BLaER1 treated with 17β-estradiol and CSF1 and Interleukin-3, amounts not matched to agents 10 nM and 100 nM (cell line): ENCODE results near the gene LCN1.
"Not testable (repeated sequence)": the region's sequence is repeated elsewhere in the genome, so short reads cannot be mapped to it uniquely, and the experiment has no call there.

Experiments used
- H3K27ac ChIP-seq, 11 experiments: shearing (Covaris generic); formaldehyde crosslinking; 2 replicates each; pipeline ENCODE4 v1.8.1; 2022
- H3K27me3 ChIP-seq, 11 experiments: shearing (Covaris generic); formaldehyde crosslinking; 2 replicates each; pipeline ENCODE4 v1.8.1; 2022
- H3K36me3 ChIP-seq, 11 experiments: shearing (Covaris generic); formaldehyde crosslinking; 2 replicates each; pipeline ENCODE4 v1.8.1; 2022
- H3K4me1 ChIP-seq, 10 experiments: shearing (Covaris generic); formaldehyde crosslinking; 2 replicates each; pipeline ENCODE4 v1.8.1; 2022
- H3K4me2 ChIP-seq, 11 experiments: shearing (Covaris generic); formaldehyde crosslinking; 2 replicates each; pipeline ENCODE4 v1.8.1; 2022
- H3K4me3 ChIP-seq, 10 experiments: shearing (Covaris generic); formaldehyde crosslinking; 2 replicates each; pipeline ENCODE4 v1.8.1; 2022
- H3K9ac ChIP-seq, 11 experiments: shearing (Covaris generic); formaldehyde crosslinking; 2 replicates each; pipeline ENCODE4 v1.8.1; 2022
- H3K9me3 ChIP-seq, 11 experiments: shearing (Covaris generic); formaldehyde crosslinking; replicated peaks in 1 of 11; 2 replicates each; pipeline ENCODE4 v1.8.1; 2022
- H4K20me1 ChIP-seq, 11 experiments: shearing (Covaris generic); formaldehyde crosslinking; 2 replicates each; pipeline ENCODE4 v1.8.1; 2022
- Cebpa-rat ChIP-seq, 11 experiments: shearing (Covaris generic); IDR thresholded peaks; 2 replicates each; pipeline ENCODE4 v1.8.1; 2022

The LCN1 gene

DNA sequence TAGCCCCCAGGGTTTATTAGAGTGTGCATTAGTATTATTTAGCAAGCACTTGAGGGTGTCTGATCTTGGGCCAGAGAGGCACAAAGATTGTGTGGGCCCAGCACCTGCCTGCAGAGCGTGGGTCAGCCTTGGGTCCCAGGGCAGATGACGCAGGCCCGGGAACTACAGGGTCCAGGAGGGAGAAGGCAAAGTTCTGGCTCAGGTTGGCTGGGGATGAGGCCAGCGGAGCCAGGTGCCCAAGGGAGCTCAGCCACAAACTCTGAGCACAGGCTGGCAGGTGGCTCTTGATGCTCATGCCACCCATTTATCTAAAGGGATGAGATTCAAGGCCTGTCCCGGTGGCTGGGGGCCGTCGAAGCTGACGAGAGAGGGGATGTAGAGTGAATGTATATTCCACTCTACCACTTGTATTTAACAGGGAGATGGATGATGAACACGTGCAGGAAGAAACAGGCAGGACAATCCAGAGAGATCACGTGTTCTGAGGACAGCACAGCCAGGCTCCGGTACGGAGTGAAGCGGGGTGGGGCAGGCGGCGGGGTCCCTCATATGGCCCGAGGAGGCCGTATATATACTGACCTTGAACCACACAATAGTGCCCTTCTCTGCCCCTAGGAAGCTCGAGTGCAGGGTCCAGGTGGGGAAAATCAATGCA is 23.9 kb downstream of the LCN1 start:
- no peak overlapping the region for H3K4me2 ChIP-seq
- no peak overlapping the region for H3K27ac ChIP-seq
- H3K9me3 ChIP-seq = no peaks in the 10 kb centered on the region
- H3K4me3 ChIP-seq = no peak overlapping the region
- peaks cover 0 to 2% (median 0%) of the 10 kb centered on the region in 11 experiments; a peak in 1 of 22 replicates for H4K20me1 ChIP-seq
- no peak overlapping the region for H3K9ac ChIP-seq
- H3K4me1 ChIP-seq = peaks cover 0 to 11% (median 7%) of the 10 kb centered on the region in 10 experiments; a peak in 11 of 20 replicates
- H3K36me3 ChIP-seq = no peaks in the 10 kb centered on the region
- no peaks in the 10 kb centered on the region for H3K27me3 ChIP-seq
- no peak for TF ChIP-seq Cebpa-rat (IDR thresholded peaks at IDR 0.05)

DNA sequence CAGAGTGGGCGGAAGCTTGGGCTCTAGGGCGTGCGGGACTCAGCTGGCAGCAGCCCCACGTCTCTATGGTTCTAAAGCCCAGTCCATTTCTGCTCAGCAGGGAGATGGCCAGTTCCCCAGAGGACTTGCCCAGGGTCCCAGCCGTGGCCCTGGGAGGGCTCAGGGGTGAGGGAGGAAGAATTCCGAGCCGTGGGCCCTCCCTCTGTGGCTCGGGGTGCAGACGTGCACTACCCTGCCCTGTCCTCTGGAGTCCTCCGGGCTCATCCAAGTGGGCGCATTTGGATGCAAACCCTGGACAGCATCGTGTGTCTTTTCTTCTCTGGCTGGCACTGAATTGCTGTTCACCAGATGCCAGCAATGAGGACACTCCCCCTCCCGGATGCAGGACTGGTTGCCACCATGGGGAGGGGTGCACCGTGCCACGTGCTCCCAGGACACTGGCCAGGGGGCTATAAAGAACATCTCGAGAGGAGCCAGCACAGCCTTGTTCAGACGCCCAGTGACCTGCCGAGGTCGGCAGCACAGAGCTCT is 24.5 kb downstream of the LCN1 start, which contains the start of gene OBP2A:
OBP2A (plus strand) TSS at position 481 of the 531 bp plus-strand sequence. CDS start 55 bp downstream, outside the sequence.
- H3K4me3 ChIP-seq, H3K9me3 ChIP-seq, H4K20me1 ChIP-seq, H3K27ac ChIP-seq, H3K9ac ChIP-seq, H3K36me3 ChIP-seq, H3K4me2 ChIP-seq, H3K27me3 ChIP-seq: not testable (repeated sequence)
- peaks cover 3 to 11% (median 7%) of the 10 kb centered on the region in 10 experiments; a peak in 19 of 20 replicates for H3K4me1 ChIP-seq

DNA sequence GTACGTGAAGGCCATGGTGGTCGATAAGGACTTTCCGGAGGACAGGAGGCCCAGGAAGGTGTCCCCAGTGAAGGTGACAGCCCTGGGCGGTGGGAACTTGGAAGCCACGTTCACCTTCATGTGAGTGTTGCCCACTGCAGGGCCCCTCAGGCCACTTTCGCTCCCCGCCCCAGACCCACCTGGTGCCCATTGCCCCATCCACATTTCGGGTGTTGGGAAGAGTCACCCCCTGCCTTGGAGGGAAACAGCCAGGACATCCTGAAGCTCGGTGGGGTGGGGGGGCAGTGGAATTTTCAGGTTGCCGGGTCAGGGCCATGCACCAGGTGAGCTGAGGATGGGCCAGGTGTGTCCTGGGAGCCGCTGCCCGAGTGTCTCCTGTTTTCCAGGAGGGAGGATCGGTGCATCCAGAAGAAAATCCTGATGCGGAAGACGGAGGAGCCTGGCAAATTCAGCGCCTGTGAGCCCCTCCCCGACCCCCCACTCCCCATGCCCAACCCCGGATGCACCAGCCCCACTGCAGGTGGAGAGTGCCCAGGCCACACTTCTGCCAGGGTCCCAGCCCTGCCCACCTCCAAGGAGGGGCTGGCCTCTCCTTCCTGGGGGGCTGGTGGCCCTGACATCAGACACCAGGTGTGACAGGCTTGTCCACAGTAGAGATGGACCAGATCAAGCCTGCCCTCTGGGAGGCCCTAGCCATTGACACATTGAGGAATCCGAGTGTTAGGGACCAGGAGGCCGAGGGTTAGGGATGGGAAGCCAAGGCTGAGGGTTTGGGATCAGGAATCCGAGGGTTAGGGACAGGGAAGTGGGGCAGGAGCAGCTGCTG is 25.8 kb downstream of the LCN1 start:
- H3K27me3 ChIP-seq, H3K36me3 ChIP-seq, H3K4me2 ChIP-seq, H3K4me3 ChIP-seq, H3K9ac ChIP-seq, H3K27ac ChIP-seq, H3K9me3 ChIP-seq: not testable (repeated sequence)
- Histone ChIP-seq H3K4me1 (peaks cover 10 to 22% (median 20%) of the 10 kb centered on the region in 10 experiments; a peak in 19 of 20 replicates), H4K20me1 (peaks cover 0 to 10% (median 0%) of the 10 kb centered on the region in 11 experiments; a peak in 6 of 22 replicates)

DNA sequence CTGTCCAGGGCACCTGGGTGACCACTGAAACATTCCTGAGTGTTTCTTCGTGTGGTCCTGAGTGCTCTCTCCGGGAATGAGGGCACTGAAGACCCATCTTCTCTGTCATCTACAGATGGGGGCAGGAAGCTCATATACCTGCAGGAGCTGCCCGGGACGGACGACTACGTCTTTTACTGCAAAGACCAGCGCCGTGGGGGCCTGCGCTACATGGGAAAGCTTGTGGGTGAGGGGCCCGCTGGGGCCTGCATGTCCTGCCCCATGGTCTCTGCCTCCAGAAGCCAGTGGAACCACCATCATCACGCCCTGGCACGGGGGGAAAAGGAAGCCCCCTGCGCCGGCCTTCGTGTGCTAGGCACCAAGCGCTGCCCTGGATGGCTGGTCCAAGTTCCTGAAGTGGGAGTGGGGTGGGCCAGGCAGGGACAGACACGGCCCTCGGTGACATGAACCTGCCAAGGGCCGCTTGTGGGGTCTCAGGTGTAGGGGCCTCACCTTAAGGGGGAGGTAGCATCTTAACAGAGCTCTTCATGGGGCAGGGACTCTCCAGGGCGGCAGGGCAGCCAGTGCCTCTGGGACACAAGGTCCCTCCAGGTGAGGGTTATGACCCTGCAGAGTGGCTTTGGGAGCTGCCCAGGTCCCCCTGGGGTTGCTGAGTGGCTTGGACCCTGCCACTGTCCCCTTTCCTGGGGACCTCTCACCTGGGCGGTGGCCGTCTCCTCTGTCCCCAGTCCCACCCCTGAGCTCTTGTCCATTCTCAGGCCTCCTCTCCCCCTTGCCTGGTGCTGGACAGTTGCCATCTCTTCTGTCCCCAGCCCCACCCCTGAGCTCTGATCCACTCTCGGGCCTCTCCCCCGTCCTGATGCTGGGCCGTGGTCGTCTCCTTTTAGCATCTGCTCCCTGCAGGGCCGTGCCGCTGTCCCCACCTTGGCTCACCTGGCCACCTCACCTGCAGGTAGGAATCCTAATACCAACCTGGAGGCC is 26.8 kb downstream of the LCN1 start:
- no peak overlapping the region for H3K4me2 ChIP-seq
- peaks cover 10 to 28% (median 26%) of the 10 kb centered on the region in 10 experiments; a peak in 19 of 20 replicates for H3K4me1 ChIP-seq
- H3K9me3 ChIP-seq = no peaks in the 10 kb centered on the region
- H4K20me1 ChIP-seq = peaks cover 0 to 10% (median 0%) of the 10 kb centered on the region in 11 experiments; a peak in 6 of 22 replicates
- no peak overlapping the region for H3K9ac ChIP-seq
- H3K27ac ChIP-seq = no peak overlapping the region
- TF ChIP-seq Cebpa-rat (IDR thresholded peaks at IDR 0.05) = no peak
- H3K4me3 ChIP-seq = no peak overlapping the region
- H3K36me3 ChIP-seq = no peaks in the 10 kb centered on the region
- peaks cover 0 to 7% (median 0%) of the 10 kb centered on the region in 11 experiments; a peak in 1 of 22 replicates for H3K27me3 ChIP-seq

DNA sequence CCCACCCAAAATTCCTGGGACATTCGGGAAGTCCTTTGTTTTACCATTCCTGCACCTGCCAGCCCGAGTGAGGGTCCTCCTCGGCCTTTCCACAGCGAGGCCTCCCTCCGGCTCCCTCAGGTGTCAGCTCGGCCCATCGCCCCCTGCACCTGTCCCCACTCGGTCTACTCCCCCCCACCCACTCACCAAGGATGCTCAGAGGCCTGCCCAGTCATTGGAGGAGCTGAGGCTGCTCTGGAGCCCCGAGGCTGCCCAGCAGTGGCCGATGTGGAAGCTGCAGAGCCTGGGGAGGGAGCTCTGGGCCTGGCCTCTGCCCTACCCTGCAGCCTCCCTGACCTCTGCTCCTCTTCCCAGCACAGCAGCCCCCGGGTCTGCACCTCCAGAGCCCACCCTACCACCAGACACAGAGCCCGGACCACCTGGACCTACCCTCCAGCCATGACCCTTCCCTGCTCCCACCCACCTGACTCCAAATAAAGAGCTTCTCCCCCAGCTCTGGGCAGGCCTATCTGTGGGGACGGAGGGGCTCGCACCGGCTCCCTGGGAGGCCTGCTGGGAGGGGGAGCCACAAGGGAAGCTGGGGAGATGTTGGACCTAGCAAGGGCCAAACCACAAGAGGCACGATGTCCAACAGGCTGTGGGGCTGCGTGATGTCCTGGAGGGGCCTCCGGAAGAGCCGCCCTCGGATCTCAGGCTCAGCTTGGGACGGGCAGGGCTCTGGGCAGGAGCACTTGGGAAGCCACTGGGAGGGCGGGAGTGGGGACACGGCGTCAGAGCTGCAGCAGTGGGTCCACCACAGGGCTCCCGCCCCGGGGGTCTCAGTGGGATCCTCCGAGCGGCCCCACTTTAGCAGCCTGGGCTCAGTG is 28.5 kb downstream of the LCN1 start:
- Histone ChIP-seq H3K4me1 (peaks cover 10 to 28% (median 26%) of the 10 kb centered on the region in 10 experiments; a peak in 19 of 20 replicates), H4K20me1 (peaks cover 0 to 10% (median 0%) of the 10 kb centered on the region in 11 experiments; a peak in 6 of 22 replicates), H3K4me2 (peak overlapping the region in 7 of 11 experiments; percentile 69 to 82 (median 76); a peak in 8 of 22 replicates)
- H3K9ac ChIP-seq, H3K4me3 ChIP-seq, H3K36me3 ChIP-seq, H3K27ac ChIP-seq, H3K27me3 ChIP-seq, H3K9me3 ChIP-seq: not testable (repeated sequence)

DNA sequence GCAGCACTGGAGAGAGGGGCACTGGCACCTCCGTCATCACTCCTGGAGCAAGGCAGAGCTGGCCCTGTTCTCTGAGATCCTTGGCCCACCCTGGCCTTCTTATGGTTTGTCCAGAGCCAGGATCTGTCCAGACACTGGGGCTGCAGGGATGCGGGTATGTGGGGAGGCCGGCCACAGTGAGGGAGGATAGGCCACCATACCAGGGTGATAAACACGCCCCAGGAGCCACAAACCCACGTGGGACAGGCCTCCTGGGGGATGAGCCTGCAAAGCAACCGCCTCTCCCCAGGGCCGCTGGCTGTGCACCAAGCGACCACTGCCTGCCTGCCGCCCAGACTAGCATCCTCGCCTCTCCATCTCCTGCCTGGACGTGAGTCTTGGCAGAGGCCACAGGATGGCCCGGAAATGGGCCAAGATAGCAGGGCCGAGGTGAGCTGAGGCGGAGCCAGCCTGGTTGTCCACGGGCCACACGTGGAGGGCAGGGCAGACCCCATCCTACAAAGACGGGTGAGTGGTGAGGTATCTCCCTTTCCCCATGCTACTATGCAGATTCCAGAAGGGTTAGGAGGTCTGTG is 29.2 kb downstream of the LCN1 start:
- Histone ChIP-seq H3K36me3 (no peaks in the 10 kb centered on the region), H3K9me3 (no peaks in the 10 kb centered on the region), H3K27me3 (peaks cover 0 to 7% (median 0%) of the 10 kb centered on the region in 11 experiments; a peak in 1 of 22 replicates), H3K4me1 (peaks cover 10 to 28% (median 26%) of the 10 kb centered on the region in 10 experiments; a peak in 19 of 20 replicates), H3K27ac (peak overlapping the region in 1 of 11 experiments; percentile 17; a peak in 2 of 22 replicates), H3K9ac (no peak overlapping the region), H3K4me3 (no peak overlapping the region), H4K20me1 (peaks cover 0 to 10% (median 0%) of the 10 kb centered on the region in 11 experiments; a peak in 6 of 22 replicates), H3K4me2 (peak overlapping the region; percentile 23 to 82 (median 72); a peak in 19 of 22 replicates)
- TF ChIP-seq Cebpa-rat (IDR thresholded peaks at IDR 0.05) = no peak

DNA sequence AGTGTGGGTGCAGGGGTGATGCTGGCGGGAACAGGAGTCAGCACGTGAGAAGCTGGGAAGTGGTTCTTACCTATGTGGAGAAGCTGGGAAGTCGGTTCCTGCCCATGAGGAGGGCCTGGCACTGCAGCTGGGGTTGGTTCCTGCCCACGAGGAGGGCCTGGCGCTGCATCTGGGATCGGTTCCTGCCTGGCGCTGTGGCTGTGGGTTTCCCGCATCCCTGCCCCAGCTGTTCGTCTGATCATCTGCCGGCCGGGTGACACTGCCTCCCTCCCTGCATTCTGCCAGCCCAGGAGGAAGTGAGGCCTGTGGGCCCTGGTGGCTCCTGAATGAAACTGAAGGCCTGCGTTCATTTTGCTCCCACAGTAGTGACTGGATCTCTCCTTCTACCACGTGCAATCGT is 29.8 kb downstream of the LCN1 start:
- Histone ChIP-seq H3K36me3 (no peaks in the 10 kb centered on the region), H3K4me3 (no peak overlapping the region)
- TF ChIP-seq Cebpa-rat (IDR thresholded peaks at IDR 0.05) = no peak

More for the DNA sequence above, 29.8 kb downstream of the LCN1 start:
- Histone ChIP-seq H3K9ac (peak overlapping the region in 5 of 11 experiments; percentile 13 to 62 (median 46); a peak in 5 of 22 replicates), H4K20me1 (peaks cover 0 to 10% (median 0%) of the 10 kb centered on the region in 11 experiments; a peak in 6 of 22 replicates), H3K27ac (peak overlapping the region in 4 of 11 experiments; percentile 13 to 59 (median 48); a peak in 5 of 22 replicates), H3K4me2 (peak overlapping the region; percentile 23 to 82 (median 72)), H3K9me3 (no peaks in the 10 kb centered on the region), H3K4me1 (peaks cover 10 to 28% (median 26%) of the 10 kb centered on the region in 10 experiments; a peak in 19 of 20 replicates), H3K27me3 (peaks cover 0 to 7% (median 0%) of the 10 kb centered on the region in 11 experiments; a peak in 1 of 22 replicates)
